GM23338 (cell line): Measurements from ENCODE around the gene DGKD.

ENCODE experiments used
- EZH2 ChIP-seq: fragments of 200-600 bp; sonication (generic); IDR thresholded peaks from one replicate; pipeline ENCODE4 v1.8.0; 2017; ENCODE audit warnings: antibody characterized with exemption, mild to moderate bottlenecking, low read depth; ENCODE audit not compliant: unreplicated experiment
- EZH2phosphoT487 ChIP-seq: fragments of 200-600 bp; sonication (generic); IDR thresholded peaks from one replicate; pipeline ENCODE4 v1.8.1; 2018; ENCODE audit warnings: antibody characterized with exemption; ENCODE audit not compliant: unreplicated experiment
- NANOG ChIP-seq: IDR thresholded peaks from 2 replicates; pipeline ENCODE4 v1.6.1; 2016; ENCODE audit warnings: antibody characterized with exemption, borderline replicate concordance
- POLR2AphosphoS5 ChIP-seq: IDR thresholded peaks from 2 replicates; pipeline ENCODE4 v1.6.1; 2016; ENCODE audit warnings: antibody characterized with exemption, low read depth
- TF ChIP-seq, protein P1 (sequence below), 2 experiments: fragments of 200-600 bp in 1 of 2; sonication (generic) in 1 of 2; conservative IDR thresholded peaks; 2 replicates each; pipeline versions ENCODE4 v1.5.1 to v1.6.1; 2016 to 2017; ENCODE audit warnings: antibody characterized with exemption in 2 of 2, low read depth in 2 of 2, mild to moderate bottlenecking in 2 of 2, moderate library complexity in 1 of 2
- TF ChIP-seq, protein P2 (sequence below): IDR thresholded peaks from one replicate; pipeline ENCODE4 v1.6.1; 2018; ENCODE audit warnings: antibody characterized with exemption; ENCODE audit not compliant: unreplicated experiment

DNA sequence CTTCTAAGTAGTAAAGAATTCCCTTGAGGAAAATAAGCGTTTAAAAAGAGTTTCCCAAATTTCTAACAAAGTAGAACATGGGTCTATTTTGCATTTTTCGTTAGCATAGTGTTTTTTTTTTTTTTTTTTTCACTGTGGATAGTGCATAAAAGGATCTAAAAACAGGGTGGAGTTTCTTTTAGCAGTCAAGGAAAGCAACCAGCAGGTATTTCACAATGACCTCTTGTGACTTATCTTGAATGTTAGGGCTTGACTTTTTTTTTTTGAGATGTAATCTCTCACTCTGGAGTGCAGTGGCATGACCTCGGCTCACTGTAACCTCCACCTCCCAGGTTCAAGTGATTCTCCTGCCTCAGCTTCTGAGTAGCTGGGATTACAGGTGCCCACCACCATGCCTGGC is 14.9 kb upstream of the DGKD start:
- TF ChIP-seq, protein P1, sequence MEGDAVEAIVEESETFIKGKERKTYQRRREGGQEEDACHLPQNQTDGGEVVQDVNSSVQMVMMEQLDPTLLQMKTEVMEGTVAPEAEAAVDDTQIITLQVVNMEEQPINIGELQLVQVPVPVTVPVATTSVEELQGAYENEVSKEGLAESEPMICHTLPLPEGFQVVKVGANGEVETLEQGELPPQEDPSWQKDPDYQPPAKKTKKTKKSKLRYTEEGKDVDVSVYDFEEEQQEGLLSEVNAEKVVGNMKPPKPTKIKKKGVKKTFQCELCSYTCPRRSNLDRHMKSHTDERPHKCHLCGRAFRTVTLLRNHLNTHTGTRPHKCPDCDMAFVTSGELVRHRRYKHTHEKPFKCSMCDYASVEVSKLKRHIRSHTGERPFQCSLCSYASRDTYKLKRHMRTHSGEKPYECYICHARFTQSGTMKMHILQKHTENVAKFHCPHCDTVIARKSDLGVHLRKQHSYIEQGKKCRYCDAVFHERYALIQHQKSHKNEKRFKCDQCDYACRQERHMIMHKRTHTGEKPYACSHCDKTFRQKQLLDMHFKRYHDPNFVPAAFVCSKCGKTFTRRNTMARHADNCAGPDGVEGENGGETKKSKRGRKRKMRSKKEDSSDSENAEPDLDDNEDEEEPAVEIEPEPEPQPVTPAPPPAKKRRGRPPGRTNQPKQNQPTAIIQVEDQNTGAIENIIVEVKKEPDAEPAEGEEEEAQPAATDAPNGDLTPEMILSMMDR (conservative IDR thresholded peaks at IDR 0.05; ENCODE audit: low read depth in 2 of 2), result no peak
- no peak for TF ChIP-seq POLR2AphosphoS5
- no peak for TF ChIP-seq EZH2phosphoT487
- TF ChIP-seq, protein P2, sequence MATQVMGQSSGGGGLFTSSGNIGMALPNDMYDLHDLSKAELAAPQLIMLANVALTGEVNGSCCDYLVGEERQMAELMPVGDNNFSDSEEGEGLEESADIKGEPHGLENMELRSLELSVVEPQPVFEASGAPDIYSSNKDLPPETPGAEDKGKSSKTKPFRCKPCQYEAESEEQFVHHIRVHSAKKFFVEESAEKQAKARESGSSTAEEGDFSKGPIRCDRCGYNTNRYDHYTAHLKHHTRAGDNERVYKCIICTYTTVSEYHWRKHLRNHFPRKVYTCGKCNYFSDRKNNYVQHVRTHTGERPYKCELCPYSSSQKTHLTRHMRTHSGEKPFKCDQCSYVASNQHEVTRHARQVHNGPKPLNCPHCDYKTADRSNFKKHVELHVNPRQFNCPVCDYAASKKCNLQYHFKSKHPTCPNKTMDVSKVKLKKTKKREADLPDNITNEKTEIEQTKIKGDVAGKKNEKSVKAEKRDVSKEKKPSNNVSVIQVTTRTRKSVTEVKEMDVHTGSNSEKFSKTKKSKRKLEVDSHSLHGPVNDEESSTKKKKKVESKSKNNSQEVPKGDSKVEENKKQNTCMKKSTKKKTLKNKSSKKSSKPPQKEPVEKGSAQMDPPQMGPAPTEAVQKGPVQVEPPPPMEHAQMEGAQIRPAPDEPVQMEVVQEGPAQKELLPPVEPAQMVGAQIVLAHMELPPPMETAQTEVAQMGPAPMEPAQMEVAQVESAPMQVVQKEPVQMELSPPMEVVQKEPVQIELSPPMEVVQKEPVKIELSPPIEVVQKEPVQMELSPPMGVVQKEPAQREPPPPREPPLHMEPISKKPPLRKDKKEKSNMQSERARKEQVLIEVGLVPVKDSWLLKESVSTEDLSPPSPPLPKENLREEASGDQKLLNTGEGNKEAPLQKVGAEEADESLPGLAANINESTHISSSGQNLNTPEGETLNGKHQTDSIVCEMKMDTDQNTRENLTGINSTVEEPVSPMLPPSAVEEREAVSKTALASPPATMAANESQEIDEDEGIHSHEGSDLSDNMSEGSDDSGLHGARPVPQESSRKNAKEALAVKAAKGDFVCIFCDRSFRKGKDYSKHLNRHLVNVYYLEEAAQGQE, result no peak
- no peak for TF ChIP-seq EZH2
- TF ChIP-seq NANOG, result no peak
